H9 (cell line): ENCODE results near the gene VEZF1. TPM values are rescaled to one million over a fixed set of nuclear protein-coding genes. Genes with fewer than 3 reads are reported as not detected.

ENCODE experiments used
- DNase-seq: peaks from one replicate; pipeline ENCODE4 v3.0.0-alpha.2; 2017
- H2AFZ ChIP-seq: one replicate; pipeline ENCODE4 v1.6.1; 2013; ENCODE audit warnings: mild to moderate bottlenecking, low read length, control low read depth, moderate library complexity
- H2AK5ac ChIP-seq: 2 replicates; pipeline ENCODE4 v1.6.1; 2013; ENCODE audit warnings: low read length, control low read depth, mixed read lengths; ENCODE audit not compliant: insufficient read length
- H2BK120ac ChIP-seq: one replicate; pipeline ENCODE4 v1.6.1; 2013; ENCODE audit warnings: low read depth, mild to moderate bottlenecking, low read length, control low read depth, inconsistent platforms; ENCODE audit not compliant: poor library complexity, severe bottlenecking
- H2BK12ac ChIP-seq: 2 replicates; pipeline ENCODE4 v1.6.1; 2013; ENCODE audit warnings: low read length, control low read depth, mixed read lengths, low read depth; ENCODE audit not compliant: insufficient read length
- H2BK15ac ChIP-seq: 2 replicates; pipeline ENCODE4 v1.6.1; 2013; ENCODE audit warnings: low read depth, low read length, control low read depth
- H2BK20ac ChIP-seq: one replicate; pipeline ENCODE4 v1.6.1; 2013; ENCODE audit warnings: low read depth, mild to moderate bottlenecking, low read length, control low read depth, inconsistent platforms; ENCODE audit not compliant: poor library complexity, severe bottlenecking
- H2BK5ac ChIP-seq: 2 replicates; pipeline ENCODE4 v1.6.1; 2013; ENCODE audit warnings: low read length, control low read depth, mixed read lengths; ENCODE audit not compliant: insufficient read length
- H3K14ac ChIP-seq: 2 replicates; pipeline ENCODE4 v1.6.1; 2013; ENCODE audit warnings: low read length, control low read depth; ENCODE audit not compliant: insufficient read depth
- H3K18ac ChIP-seq: 2 replicates; pipeline ENCODE4 v1.6.1; 2013; ENCODE audit warnings: low read depth, mild to moderate bottlenecking, mixed read lengths, low read length, control low read depth; ENCODE audit not compliant: insufficient read length
- H3K23ac ChIP-seq: 2 replicates; pipeline ENCODE4 v1.6.1; 2013; ENCODE audit warnings: low read length, control low read depth, mixed read lengths, low read depth; ENCODE audit not compliant: insufficient read length
- H3K23me2 ChIP-seq: 2 replicates; pipeline ENCODE4 v1.6.1; 2013; ENCODE audit warnings: low read depth, mild to moderate bottlenecking, mixed read lengths, low read length, control low read depth; ENCODE audit not compliant: insufficient read length, poor library complexity, severe bottlenecking
- H3K27ac ChIP-seq: 2 replicates; pipeline ENCODE4 v1.5.1; 2013; ENCODE audit warnings: low read length, control low read depth, mixed read lengths, low read depth; ENCODE audit not compliant: insufficient read length
- H3K27me3 ChIP-seq: 2 replicates; pipeline ENCODE4 v1.6.1; 2013; ENCODE audit warnings: low read length, control low read depth, inconsistent platforms; ENCODE audit not compliant: insufficient read depth
- H3K4ac ChIP-seq: 2 replicates; pipeline ENCODE4 v1.6.1; 2013; ENCODE audit warnings: low read depth, mild to moderate bottlenecking, control low read depth, inconsistent platforms, low read length, moderate library complexity
- H3K4me1 ChIP-seq: 2 replicates; pipeline ENCODE4 v1.6.1; 2013; ENCODE audit warnings: low read length, control low read depth, inconsistent platforms; ENCODE audit not compliant: insufficient read depth
- H3K4me2 ChIP-seq: 2 replicates; pipeline ENCODE4 v1.6.1; 2013; ENCODE audit warnings: low read length, control low read depth, mixed read lengths; ENCODE audit not compliant: insufficient read length, insufficient read depth
- H3K56ac ChIP-seq: 2 replicates; pipeline ENCODE4 v1.6.1; 2013; ENCODE audit warnings: low read depth, mild to moderate bottlenecking, mixed read lengths, low read length, control low read depth; ENCODE audit not compliant: insufficient read length
- H3K79me1 ChIP-seq: 2 replicates; pipeline ENCODE4 v1.6.1; 2013; ENCODE audit warnings: low read depth, mild to moderate bottlenecking, moderate library complexity, low read length, control low read depth, inconsistent platforms; ENCODE audit not compliant: insufficient read depth, poor library complexity, severe bottlenecking
- H3K79me2 ChIP-seq: 2 replicates; pipeline ENCODE4 v1.6.1; 2013; ENCODE audit warnings: low read length, control low read depth, inconsistent platforms; ENCODE audit not compliant: insufficient read depth
- H3K9ac ChIP-seq: 2 replicates; pipeline ENCODE4 v1.6.1; 2013; ENCODE audit warnings: low read length, control low read depth, mixed read lengths; ENCODE audit not compliant: insufficient read length; ENCODE audit errors: extremely low read depth
- H3K9me3 ChIP-seq: one replicate; pipeline ENCODE4 v1.6.1; 2013; ENCODE audit warnings: low read depth, low read length, inconsistent platforms; ENCODE audit not compliant: control insufficient read depth
- H3T11ph ChIP-seq: one replicate; pipeline ENCODE4 v1.6.1; 2013; ENCODE audit warnings: mild to moderate bottlenecking, low read length, control low read depth, inconsistent platforms
- H4K20me1 ChIP-seq: one replicate; pipeline ENCODE4 v1.6.1; 2013; ENCODE audit not compliant: control insufficient read depth, insufficient read length, insufficient read depth
- H4K5ac ChIP-seq: 2 replicates; pipeline ENCODE4 v1.6.1; 2013; ENCODE audit warnings: low read depth, mild to moderate bottlenecking, mixed read lengths, low read length, control low read depth; ENCODE audit not compliant: insufficient read length
- H4K8ac ChIP-seq: replicated peaks from 2 replicates; pipeline ENCODE4 v1.6.1; 2013; ENCODE audit warnings: low read length, control low read depth, mixed read lengths, low read depth; ENCODE audit not compliant: insufficient read length
- H4K91ac ChIP-seq: 2 replicates; pipeline ENCODE4 v1.6.1; 2013; ENCODE audit warnings: low read depth, mild to moderate bottlenecking, moderate library complexity, mixed read lengths, low read length, control low read depth; ENCODE audit not compliant: insufficient read length
- H3K27ac Mint-ChIP-seq, 3 experiments: 2 replicates in 2 of 3; 3 replicates in 1 of 3; pipeline ENCODE4 v1.8.0; 2020 to 2021; ENCODE audit warnings: mixed read lengths in 3 of 3, mild to moderate bottlenecking in 1 of 3, moderate library complexity in 1 of 3
- H3K27me3 Mint-ChIP-seq: 2 replicates; pipeline ENCODE4 v1.8.0; 2021; ENCODE audit warnings: low read depth, mild to moderate bottlenecking, moderate library complexity, mixed read lengths
- H3K36me3 Mint-ChIP-seq, 3 experiments: 2 replicates in 2 of 3; 3 replicates in 1 of 3; pipeline ENCODE4 v1.8.0; 2020 to 2021; ENCODE audit warnings: low read depth in 3 of 3, mixed read lengths in 3 of 3; ENCODE audit not compliant: insufficient read depth in 1 of 3
- H3K4me1 Mint-ChIP-seq, 2 experiments: 2 replicates each; pipeline ENCODE4 v1.8.0; 2020; ENCODE audit warnings: mixed read lengths in 2 of 2
- H3K4me3 Mint-ChIP-seq, 2 experiments: 2 replicates in 1 of 2; 3 replicates in 1 of 2; pipeline ENCODE4 v1.8.0; 2020 to 2021; ENCODE audit warnings: mild to moderate bottlenecking in 2 of 2, mixed read lengths in 2 of 2, moderate library complexity in 1 of 2
- H3K9me3 Mint-ChIP-seq, 2 experiments: 2 replicates in 1 of 2; 3 replicates in 1 of 2; pipeline ENCODE4 v1.8.0; 2020; ENCODE audit warnings: mild to moderate bottlenecking in 2 of 2, mixed read lengths in 2 of 2, moderate library complexity in 1 of 2
- CTCF ChIP-seq: fragments of 200-600 bp; sonication (generic); conservative IDR thresholded peaks from 3 replicates; pipeline ENCODE4 v1.8.0; 2021; ENCODE audit warnings: antibody characterized with exemption, mild to moderate bottlenecking
- WGBS: extraction: QIAGEN DNeasy Blood & Tissue Kit; methylation state at CpG from one replicate; pipeline ENCODE4 v1.1.7; 2013; ENCODE audit warnings: missing lambda C conversion rate, low lambda C conversion rate, mixed read lengths; ENCODE audit not compliant: insufficient read length; ENCODE audit errors: extremely low coverage; 5-methylcytosine and 5-hydroxymethylcytosine counted together
- total RNA-seq: library from RNA; stranded (reverse); gene quantifications from 2 replicates; pipeline ENCODE4 v1.2.1, GENCODE V29; 2021

VEZF1 gene
- total RNA-seq, 1 experiment from 2014 or later: 58.1 TPM

DNA sequence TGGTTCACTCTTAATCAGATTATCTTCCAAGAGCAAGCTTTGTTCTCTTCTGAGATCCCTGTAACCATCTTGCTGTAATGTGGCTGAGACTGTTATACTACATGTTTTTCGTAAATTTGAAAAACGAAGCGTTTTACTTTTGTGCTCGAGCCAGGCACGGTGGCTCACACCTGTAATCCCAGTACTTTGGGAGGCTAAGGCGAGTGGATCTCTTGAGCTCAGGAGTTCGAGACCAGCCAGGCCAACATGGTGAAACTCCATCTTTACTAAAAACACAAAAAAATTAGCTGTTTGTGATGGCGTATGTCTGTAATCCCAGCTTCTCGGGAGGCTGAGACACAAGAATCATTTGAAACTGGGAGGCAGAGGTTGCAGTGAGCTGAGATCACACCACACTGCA, 40.7 kb downstream of the VEZF1 start:
- no peak overlapping the region for H3K9ac ChIP-seq
- no peak overlapping the region; a peak in 1 of 7 replicates for H3K27ac Mint-ChIP-seq
- H3K36me3 Mint-ChIP-seq: no peaks in the 10 kb centered on the region
- no peak overlapping the region for H3T11ph ChIP-seq
- no peak overlapping the region for H4K91ac ChIP-seq
- H3K79me1 ChIP-seq: no peaks in the 10 kb centered on the region
- H3K23ac ChIP-seq: no peak overlapping the region
- no peak overlapping the region for H2AFZ ChIP-seq
- no peak overlapping the region for H2AK5ac ChIP-seq
- H3K4me1 ChIP-seq: peaks cover 5% of the 10 kb centered on the region; the same call in 1 of the 2 replicates
- no peaks in the 10 kb centered on the region; the same call in 1 of the 2 replicates for H3K27me3 Mint-ChIP-seq
- TF ChIP-seq CTCF: no peak
- H3K27me3 ChIP-seq: no peaks in the 10 kb centered on the region
- no peak overlapping the region for H4K5ac ChIP-seq
- WGBS: no CpG with 5 or more reads among the region's 9 CpGs
- H3K4me1 Mint-ChIP-seq: peaks cover 38 to 42% of the 10 kb centered on the region in 2 experiments
- H3K18ac ChIP-seq: no peak overlapping the region
- no peak overlapping the region for H3K14ac ChIP-seq
- DNase-seq: no peak
- H3K4me3 Mint-ChIP-seq: no peak overlapping the region
- no peak overlapping the region for H3K56ac ChIP-seq
- H3K4ac ChIP-seq: no peak overlapping the region
- no peak overlapping the region for H3K4me2 ChIP-seq
- H3K23me2 ChIP-seq: no peaks in the 10 kb centered on the region
- no peaks in the 10 kb centered on the region for H3K79me2 ChIP-seq
- no peaks in the 10 kb centered on the region for H3K9me3 ChIP-seq
- no peak overlapping the region for H4K8ac ChIP-seq
- H2BK5ac ChIP-seq: no peak overlapping the region
- peaks cover 2% of the 10 kb centered on the region for H4K20me1 ChIP-seq
- H3K27ac ChIP-seq: no peak overlapping the region
- H2BK15ac ChIP-seq: no peak overlapping the region
- no peak overlapping the region for H2BK20ac ChIP-seq
- H3K9me3 Mint-ChIP-seq: no peaks in the 10 kb centered on the region
- no peak overlapping the region for H2BK120ac ChIP-seq
- H2BK12ac ChIP-seq: no peak overlapping the region
